HCT116 (cell line): ENCODE measurements around the gene PLCB1. TPM values are rescaled to one million over a fixed set of nuclear protein-coding genes. Genes with fewer than 3 reads are reported as not detected.

Experiments used
- ATAC-seq: fragments of 200-7000 bp; cut with Tn5 transposase; 2 replicates; pipeline ENCODE4 v1.9.1; 2020; ENCODE audit warnings: mild to moderate bottlenecking, moderate library complexity
- BruUV-seq: library from RNA; stranded (reverse); fragments of 400-500 nt; replicated peaks from 2 replicates; lab custom pipeline; 2021; lab: Mats Ljungman, UMichigan
- CTCF ChIA-PET: fragments of 300-600 bp; sonication (Branson Sonifier 250); formaldehyde crosslinking; loops from one replicate; lab custom pipeline; 2021; ENCODE audit warnings: antibody characterized with exemption; lab: Charles Lee
- POLR2A ChIA-PET: fragments of 300-600, 350-600 bp; sonication (Branson Sonifier 250); formaldehyde crosslinking; loops from one replicate; lab custom pipeline; 2021; ENCODE audit warnings: antibody characterized with exemption; lab: Charles Lee
- RAD21 ChIA-PET, 2 experiments: fragments of 300-600 bp; sonication (Branson Sonifier 250); formaldehyde crosslinking; loops; one replicate each; lab custom pipeline; 2023; ENCODE audit warnings: low total read pairs in 2 of 2; ENCODE audit not compliant: uncharacterized antibody in 2 of 2, unreplicated experiment in 2 of 2, low non-redundant PET in 1 of 2; lab: Charles Lee
- DNase-seq: peaks from one replicate; pipeline ENCODE4 v3.0.0-alpha.2; 2010; ENCODE audit warnings: low read depth, low spot score
- H2AFZ ChIP-seq: fragments of 200-600 bp; shearing (Covaris generic), sonication (generic); 2 replicates; pipeline ENCODE4 v1.6.1; 2017; ENCODE audit warnings: low read depth, mixed run types, mixed read lengths, antibody characterized with exemption, low read length; ENCODE audit not compliant: poor library complexity, severe bottlenecking
- H3K27ac ChIP-seq: 2 replicates; pipeline ENCODE4 v1.5.1; 2012; ENCODE audit warnings: low read depth, low read length
- H3K27me3 ChIP-seq: fragments of 200-600 bp; sonication (generic); 2 replicates; pipeline ENCODE4 v1.6.1; 2016; ENCODE audit warnings: mixed run types, low read length, mixed read lengths; ENCODE audit not compliant: insufficient read depth
- H3K36me3 ChIP-seq, 2 experiments: fragments of 200-500 bp in 1 of 2; fragments of 200-600 bp in 1 of 2; sonication (Bioruptor generic) in 1 of 2; sonication (generic) in 1 of 2; 2 replicates each; pipeline versions ENCODE4 v1.5.1 to v1.6.1; 2014 to 2016; ENCODE audit warnings: low read length in 2 of 2, inconsistent platforms in 1 of 2, mixed read lengths in 1 of 2, mixed run types in 1 of 2; ENCODE audit not compliant: insufficient read depth in 2 of 2, control insufficient read depth in 1 of 2
- H3K4me1 ChIP-seq, 2 experiments: fragments of 200-600 bp in 1 of 2; sonication (generic) in 1 of 2; 2 replicates each; pipeline versions ENCODE4 v1.5.1 to v1.6.1; 2012 to 2017; ENCODE audit warnings: low read length in 2 of 2, inconsistent platforms in 1 of 2, mild to moderate bottlenecking in 1 of 2, mixed read lengths in 1 of 2, mixed run types in 1 of 2, moderate library complexity in 1 of 2; ENCODE audit not compliant: insufficient read depth in 2 of 2, control insufficient read depth in 1 of 2
- H3K4me2 ChIP-seq: fragments of 200-600 bp; sonication (generic); 2 replicates; pipeline ENCODE4 v1.6.1; 2017; ENCODE audit warnings: mixed run types, low read length, mixed read lengths
- H3K4me3 ChIP-seq, 2 experiments: fragments of 200-600 bp in 1 of 2; sonication (generic) in 1 of 2; replicated peaks in 1 of 2; 2 replicates each; pipeline ENCODE4 v1.5.1; 2011 to 2016; ENCODE audit warnings: low read length in 2 of 2, control low read depth in 1 of 2, low read depth in 1 of 2, mild to moderate bottlenecking in 1 of 2, mixed read lengths in 1 of 2, mixed run types in 1 of 2
- H3K79me2 ChIP-seq: fragments of 200-600 bp; sonication (generic); 2 replicates; pipeline ENCODE4 v1.6.1; 2017; ENCODE audit warnings: mild to moderate bottlenecking, mixed run types, low read length, moderate library complexity, mixed read lengths; ENCODE audit not compliant: insufficient read depth
- H3K9ac ChIP-seq: fragments of 200-600 bp; sonication (generic); 2 replicates; pipeline ENCODE4 v1.6.1; 2016; ENCODE audit warnings: low read length, mixed read lengths
- H3K9me2 ChIP-seq: fragments of 200-600 bp; sonication (generic), shearing (Covaris generic); 2 replicates; pipeline ENCODE4 v1.6.1; 2017; ENCODE audit warnings: mixed run types, mild to moderate bottlenecking, moderate library complexity; ENCODE audit not compliant: insufficient read depth
- H3K9me3 ChIP-seq, 2 experiments: fragments of 200-500 bp in 1 of 2; fragments of 200-600 bp in 1 of 2; sonication (Bioruptor generic) in 1 of 2; sonication (generic) in 1 of 2; 2 replicates each; pipeline ENCODE4 v1.6.1; 2014 to 2017; ENCODE audit warnings: low read length in 2 of 2, mixed read lengths in 2 of 2, inconsistent platforms in 1 of 2, low read depth in 1 of 2, mild to moderate bottlenecking in 1 of 2, mixed run types in 1 of 2, moderate library complexity in 1 of 2; ENCODE audit not compliant: control insufficient read depth in 1 of 2, insufficient read depth in 1 of 2
- H4K20me1 ChIP-seq: fragments of 200-600 bp; sonication (generic), shearing (Covaris generic); 2 replicates; pipeline ENCODE4 v1.6.1; 2017; ENCODE audit warnings: mixed run types, mild to moderate bottlenecking, moderate library complexity; ENCODE audit not compliant: insufficient read depth
- CEBPB ChIP-seq: IDR thresholded peaks from 2 replicates; pipeline ENCODE4 v1.6.1; 2012; ENCODE audit warnings: low read depth
- ELF1 ChIP-seq: IDR thresholded peaks from 2 replicates; pipeline ENCODE4 v1.6.1; 2012; ENCODE audit warnings: low read depth, borderline replicate concordance
- EZH2 ChIP-seq: fragments of 200-600 bp; sonication (generic); IDR thresholded peaks from 2 replicates; pipeline ENCODE4 v1.6.1; 2017; ENCODE audit warnings: antibody characterized with exemption, mixed run types
- EZH2phosphoT487 ChIP-seq: fragments of 200-600 bp; IDR thresholded peaks from 2 replicates; pipeline ENCODE4 v1.6.1; 2018; ENCODE audit warnings: antibody characterized with exemption, borderline replicate concordance
- FOSL1 ChIP-seq: IDR thresholded peaks from 2 replicates; pipeline ENCODE4 v1.6.1; 2012; ENCODE audit warnings: low read depth
- JUND ChIP-seq: IDR thresholded peaks from 2 replicates; pipeline ENCODE4 v1.6.1; 2012
- POLR2A ChIP-seq: IDR thresholded peaks from 2 replicates; pipeline ENCODE4 v1.7.0; 2011; ENCODE audit warnings: borderline replicate concordance; ENCODE audit not compliant: insufficient read depth, insufficient read length; ENCODE audit errors: extremely low read depth
- POLR2AphosphoS5 ChIP-seq: IDR thresholded peaks from 2 replicates; pipeline ENCODE4 v1.6.1; 2011; ENCODE audit warnings: mild to moderate bottlenecking, low read depth, low read length, moderate library complexity
- RAD21 ChIP-seq: IDR thresholded peaks from 2 replicates; pipeline ENCODE4 v1.6.1; 2012; ENCODE audit warnings: low read depth, mild to moderate bottlenecking
- REST ChIP-seq: IDR thresholded peaks from 2 replicates; pipeline ENCODE4 v1.6.1; 2012; ENCODE audit warnings: low read depth
- SIN3A ChIP-seq: IDR thresholded peaks from 2 replicates; pipeline ENCODE4 v1.6.1; 2012; ENCODE audit warnings: low read depth
- TCF7L2 ChIP-seq: IDR thresholded peaks from 2 replicates; pipeline ENCODE4 v1.7.0; 2011; ENCODE audit warnings: borderline replicate concordance, inconsistent platforms; ENCODE audit not compliant: insufficient read depth, insufficient read length; ENCODE audit errors: extremely low read depth
- ZFX ChIP-seq: fragments of 450-650 bp; IDR thresholded peaks from 2 replicates; pipeline ENCODE4 v1.6.1; 2017
- ZNF274 ChIP-seq: fragments of 200-500 bp; sonication (Bioruptor generic); IDR thresholded peaks from 2 replicates; pipeline ENCODE4 v1.6.1; 2014; ENCODE audit warnings: mild to moderate bottlenecking, low read depth, low read length, inconsistent platforms
- intact Hi-C: fragments of 100-400 bp; cut with micrococcal nuclease; formaldehyde crosslinking; loops from 2 replicates; pipeline ENCODE4 v1.10.0; 2022
- total RNA-seq: library from RNA; stranded (reverse); gene quantifications from one replicate; pipeline ENCODE4 v1.2.1, GENCODE V29; 2021; ENCODE audit not compliant: unreplicated experiment
- TF ChIP-seq, protein P1 (sequence below): IDR thresholded peaks from 2 replicates; pipeline ENCODE4 v1.6.1; 2012
- TF ChIP-seq, protein P2 (sequence below): IDR thresholded peaks from 2 replicates; pipeline ENCODE4 v1.6.1; 2011; ENCODE audit warnings: mild to moderate bottlenecking, low read length, moderate library complexity; ENCODE audit not compliant: insufficient replicate concordance; ENCODE audit errors: extremely low read depth
- TF ChIP-seq, protein P3 (sequence below): IDR thresholded peaks from 2 replicates; pipeline ENCODE4 v1.6.1; 2012

The PLCB1 gene
- total RNA-seq, 1 experiment from 2014 or later: 15.8 TPM

- ATAC-seq (no peak), DNase-seq (no peak)
- no peaks in the 10 kb centered on the region for H3K9me2 ChIP-seq
- no peaks in the 10 kb centered on the region for H3K79me2 ChIP-seq
- H3K9me3 ChIP-seq: no peaks in the 10 kb centered on the region
- no peak overlapping the region for H3K4me2 ChIP-seq
- no peak overlapping the region for H3K27ac ChIP-seq
- no peaks in the 10 kb centered on the region for H3K36me3 ChIP-seq
- POLR2A ChIA-PET: no interaction called here
- RAD21 ChIA-PET: no interaction called here
- CTCF ChIA-PET: no interaction called here
- no TSS peak for BruUV-seq
- no peaks in the 10 kb centered on the region for H3K27me3 ChIP-seq
- H3K4me3 ChIP-seq: no peak overlapping the region
- TF ChIP-seq ELF1: no peak
- no peak for TF ChIP-seq FOSL1
- TF ChIP-seq ZFX: no peak
- TF ChIP-seq JUND: no peak
- TF ChIP-seq, protein P1, sequence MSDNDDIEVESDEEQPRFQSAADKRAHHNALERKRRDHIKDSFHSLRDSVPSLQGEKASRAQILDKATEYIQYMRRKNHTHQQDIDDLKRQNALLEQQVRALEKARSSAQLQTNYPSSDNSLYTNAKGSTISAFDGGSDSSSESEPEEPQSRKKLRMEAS: no peak
- TF ChIP-seq EZH2: no peak
- no peak for TF ChIP-seq POLR2AphosphoS5
- no peak for TF ChIP-seq ZNF274
- no peak for TF ChIP-seq RAD21
- TF ChIP-seq, protein P2, sequence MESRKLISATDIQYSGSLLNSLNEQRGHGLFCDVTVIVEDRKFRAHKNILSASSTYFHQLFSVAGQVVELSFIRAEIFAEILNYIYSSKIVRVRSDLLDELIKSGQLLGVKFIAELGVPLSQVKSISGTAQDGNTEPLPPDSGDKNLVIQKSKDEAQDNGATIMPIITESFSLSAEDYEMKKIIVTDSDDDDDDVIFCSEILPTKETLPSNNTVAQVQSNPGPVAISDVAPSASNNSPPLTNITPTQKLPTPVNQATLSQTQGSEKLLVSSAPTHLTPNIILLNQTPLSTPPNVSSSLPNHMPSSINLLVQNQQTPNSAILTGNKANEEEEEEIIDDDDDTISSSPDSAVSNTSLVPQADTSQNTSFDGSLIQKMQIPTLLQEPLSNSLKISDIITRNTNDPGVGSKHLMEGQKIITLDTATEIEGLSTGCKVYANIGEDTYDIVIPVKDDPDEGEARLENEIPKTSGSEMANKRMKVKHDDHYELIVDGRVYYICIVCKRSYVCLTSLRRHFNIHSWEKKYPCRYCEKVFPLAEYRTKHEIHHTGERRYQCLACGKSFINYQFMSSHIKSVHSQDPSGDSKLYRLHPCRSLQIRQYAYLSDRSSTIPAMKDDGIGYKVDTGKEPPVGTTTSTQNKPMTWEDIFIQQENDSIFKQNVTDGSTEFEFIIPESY: no peak
- TF ChIP-seq POLR2A: no peak
- TF ChIP-seq EZH2phosphoT487: no peak
- TF ChIP-seq TCF7L2: no peak
- TF ChIP-seq REST: no peak
- TF ChIP-seq, protein P3, sequence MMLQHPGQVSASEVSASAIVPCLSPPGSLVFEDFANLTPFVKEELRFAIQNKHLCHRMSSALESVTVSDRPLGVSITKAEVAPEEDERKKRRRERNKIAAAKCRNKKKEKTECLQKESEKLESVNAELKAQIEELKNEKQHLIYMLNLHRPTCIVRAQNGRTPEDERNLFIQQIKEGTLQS: no peak
- no peak for TF ChIP-seq CEBPB
- TF ChIP-seq SIN3A: no peak
- TF ChIP-seq, all 23 proteins: peak for 0
- H3K4me1 ChIP-seq: no peaks in the 10 kb centered on the region
- H3K9ac ChIP-seq: no peak overlapping the region
- H4K20me1 ChIP-seq: no peaks in the 10 kb centered on the region
- no peak overlapping the region for H2AFZ ChIP-seq
- intact Hi-C loops: no loop called here
Observed at GRCh38 chr20:8627340-8628004, 495.4 kb downstream of the PLCB1 start.
